ENCODE measurements around the gene FAM20A.
"Not testable (repeated sequence)": the region's sequence is repeated elsewhere in the genome, so short reads cannot be mapped to it uniquely, and the experiment has no call there.

DNA sequence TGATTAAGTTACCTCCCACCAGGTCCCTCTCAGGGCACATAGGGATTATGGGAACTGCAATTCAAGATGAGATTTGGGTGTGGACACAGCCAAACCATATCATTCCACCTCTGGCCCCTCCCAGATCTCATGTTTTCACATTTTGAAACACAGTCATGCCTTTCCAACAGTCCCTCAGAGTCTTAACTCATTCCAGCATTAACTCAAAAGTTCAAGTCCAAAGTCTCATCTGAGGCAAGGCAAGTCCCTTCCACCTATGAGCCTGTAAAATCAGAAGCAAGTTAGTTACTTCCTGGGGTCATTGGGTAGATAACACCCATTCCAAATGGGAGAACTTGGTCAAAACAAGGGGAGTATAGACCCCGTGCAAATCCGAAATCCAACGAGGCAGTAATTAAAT lies 83.6 kb downstream of the FAM20A start:
- TF ChIP-seq, protein P1, sequence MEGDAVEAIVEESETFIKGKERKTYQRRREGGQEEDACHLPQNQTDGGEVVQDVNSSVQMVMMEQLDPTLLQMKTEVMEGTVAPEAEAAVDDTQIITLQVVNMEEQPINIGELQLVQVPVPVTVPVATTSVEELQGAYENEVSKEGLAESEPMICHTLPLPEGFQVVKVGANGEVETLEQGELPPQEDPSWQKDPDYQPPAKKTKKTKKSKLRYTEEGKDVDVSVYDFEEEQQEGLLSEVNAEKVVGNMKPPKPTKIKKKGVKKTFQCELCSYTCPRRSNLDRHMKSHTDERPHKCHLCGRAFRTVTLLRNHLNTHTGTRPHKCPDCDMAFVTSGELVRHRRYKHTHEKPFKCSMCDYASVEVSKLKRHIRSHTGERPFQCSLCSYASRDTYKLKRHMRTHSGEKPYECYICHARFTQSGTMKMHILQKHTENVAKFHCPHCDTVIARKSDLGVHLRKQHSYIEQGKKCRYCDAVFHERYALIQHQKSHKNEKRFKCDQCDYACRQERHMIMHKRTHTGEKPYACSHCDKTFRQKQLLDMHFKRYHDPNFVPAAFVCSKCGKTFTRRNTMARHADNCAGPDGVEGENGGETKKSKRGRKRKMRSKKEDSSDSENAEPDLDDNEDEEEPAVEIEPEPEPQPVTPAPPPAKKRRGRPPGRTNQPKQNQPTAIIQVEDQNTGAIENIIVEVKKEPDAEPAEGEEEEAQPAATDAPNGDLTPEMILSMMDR (IDR thresholded peaks at IDR 0.05) = not testable (repeated sequence)
- TF ChIP-seq EZH2 (IDR thresholded peaks at IDR 0.05; ENCODE audit: borderline replicate concordance, insufficient read depth, low read depth, low read length, poor library complexity, severe bottlenecking) = not testable (repeated sequence)

Measured in B cell (primary cell).